Activated gamma-delta T cell (primary cell): ENCODE measurements around the gene GPC2.
"Not testable (repeated sequence)": the region's sequence is repeated elsewhere in the genome, so short reads cannot be mapped to it uniquely, and the experiment has no call there.

ENCODE experiments used
- DNase-seq: peaks from one replicate; lab custom pipeline; 2025; lab: John Stamatoyannopoulos, UW

Gene GPC2

GRCh38 chr7:100200693-100201092, 23.5 kb upstream of the GPC2 start:
- no peak for DNase-seq

GRCh38 chr7:100198266-100198665, 21.1 kb upstream of the GPC2 start:
- DNase-seq = no peak

GRCh38 chr7:100195901-100196322, 18.7 kb upstream of the GPC2 start:
- not testable (repeated sequence) for DNase-seq

GRCh38 chr7:100195222-100195621, 18.0 kb upstream of the GPC2 start:
- DNase-seq = no peak

GRCh38 chr7:100192969-100193368, 15.8 kb upstream of the GPC2 start:
- no peak for DNase-seq

- DNase-seq = not testable (repeated sequence)
Measured at GRCh38 chr7:100192281-100192862, 15.2 kb upstream of the GPC2 start.

GRCh38 chr7:100191775-100192174, 14.6 kb upstream of the GPC2 start:
- no peak for DNase-seq

GRCh38 chr7:100190048-100190711, 13.0 kb upstream of the GPC2 start:
- no peak for DNase-seq

- DNase-seq = no peak
Measured at GRCh38 chr7:100189061-100189460, 11.9 kb upstream of the GPC2 start.

- no peak for DNase-seq
Measured at GRCh38 chr7:100185726-100186125, 8.5 kb upstream of the GPC2 start.

- DNase-seq = not testable (repeated sequence)
Measured at GRCh38 chr7:100183090-100183489, 5.9 kb upstream of the GPC2 start.

- DNase-seq = not testable (repeated sequence)
Measured at GRCh38 chr7:100182616-100183015, 5.4 kb upstream of the GPC2 start.

GRCh38 chr7:100180084-100180483, 2.9 kb upstream of the GPC2 start:
- DNase-seq = not testable (repeated sequence)

- no peak for DNase-seq
Measured at GRCh38 chr7:100176096-100177044, 811 bp downstream of the GPC2 start.

GRCh38 chr7:100175296-100175935, 1.8 kb downstream of the GPC2 start:
- DNase-seq = no peak

- DNase-seq = no peak
Measured at GRCh38 chr7:100174582-100174981, 2.6 kb downstream of the GPC2 start.

- DNase-seq = no peak
Measured at GRCh38 chr7:100173806-100174495, 3.2 kb downstream of the GPC2 start.

GRCh38 chr7:100171840-100172239, 5.3 kb downstream of the GPC2 start:
- no peak for DNase-seq

- DNase-seq = peak; percentile 33
Measured at GRCh38 chr7:100171087-100171681, 6.0 kb downstream of the GPC2 start.

GRCh38 chr7:100170101-100170897, 6.9 kb downstream of the GPC2 start:
- no peak for DNase-seq
